ENCODE measurements around the gene CAB39L.

The CAB39L gene

DNA sequence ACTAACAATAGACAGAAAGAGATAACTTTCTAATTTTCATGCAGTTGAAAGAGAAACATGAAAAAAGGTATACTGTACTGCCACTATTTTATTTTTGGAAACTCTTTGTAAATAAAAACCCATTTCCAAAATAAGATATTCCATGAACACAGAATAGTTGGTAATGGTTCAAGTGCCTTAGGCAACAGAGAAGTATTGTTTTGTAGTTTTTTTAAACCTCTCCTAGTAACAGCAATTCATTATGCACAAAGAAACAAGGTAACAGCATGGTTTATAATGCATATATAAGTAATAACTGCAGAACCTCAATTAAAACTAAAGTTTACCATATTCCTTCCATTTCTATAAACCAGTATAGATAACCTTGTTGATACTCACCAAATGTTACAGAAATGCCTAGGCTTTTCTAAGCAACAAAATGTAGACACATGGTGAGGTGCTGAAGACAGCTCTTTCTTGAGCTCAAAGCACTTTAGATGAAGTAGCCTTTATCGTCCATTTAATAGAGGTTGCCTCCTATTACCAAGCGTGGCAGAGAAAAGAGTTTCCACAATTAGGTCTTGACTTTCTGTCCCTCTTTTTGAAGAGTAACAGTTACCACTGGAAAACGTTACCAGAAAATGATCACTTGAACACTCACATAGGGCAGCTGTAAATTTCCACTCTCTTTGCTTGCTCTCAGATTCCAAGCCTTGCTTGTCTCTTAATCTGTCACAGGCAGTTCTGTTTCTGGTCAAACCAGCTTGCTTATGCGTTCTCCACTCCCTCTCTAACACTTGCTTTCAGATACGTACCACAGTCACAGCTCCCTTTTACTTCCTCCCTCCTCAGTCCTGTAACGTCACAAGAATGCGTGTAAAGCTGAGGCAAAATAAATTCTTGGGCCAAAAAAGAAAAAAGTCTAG, 42.9 kb downstream of the CAB39L start:
- no peak for DNase-seq (ENCODE audit: low read depth in 2 of 2)

DNA sequence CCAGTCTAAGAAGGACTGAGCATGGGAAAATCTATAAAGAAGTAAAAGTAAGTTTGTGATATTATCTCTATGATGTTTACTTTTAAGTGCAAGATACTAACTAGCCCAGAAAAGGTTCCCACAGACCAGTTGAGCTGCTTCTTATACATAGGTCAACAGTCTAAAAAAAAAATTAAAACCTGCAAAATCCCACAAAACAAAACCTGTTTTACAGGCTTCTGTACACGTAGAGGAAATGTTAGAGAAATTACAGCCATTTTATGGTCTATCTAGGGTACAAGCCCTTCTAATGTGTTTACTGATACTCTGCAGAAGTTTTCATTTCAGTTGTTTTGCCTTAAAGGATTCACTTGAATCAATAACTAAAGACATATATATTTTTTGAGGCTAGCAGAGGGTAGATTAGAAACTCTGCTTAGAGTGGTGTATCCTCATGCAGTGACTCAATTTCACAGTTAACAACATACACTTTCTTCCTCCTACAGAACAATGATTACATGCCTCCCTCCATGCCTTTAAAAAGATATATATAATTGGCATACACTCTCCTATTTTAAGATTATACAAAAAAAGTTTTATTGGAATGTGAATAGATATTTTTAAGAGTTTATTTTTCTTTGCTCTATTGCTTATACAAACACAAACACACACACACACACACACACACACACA, 43.9 kb downstream of the CAB39L start:
- DNase-seq (ENCODE audit: low read depth in 2 of 2): no peak

DNA sequence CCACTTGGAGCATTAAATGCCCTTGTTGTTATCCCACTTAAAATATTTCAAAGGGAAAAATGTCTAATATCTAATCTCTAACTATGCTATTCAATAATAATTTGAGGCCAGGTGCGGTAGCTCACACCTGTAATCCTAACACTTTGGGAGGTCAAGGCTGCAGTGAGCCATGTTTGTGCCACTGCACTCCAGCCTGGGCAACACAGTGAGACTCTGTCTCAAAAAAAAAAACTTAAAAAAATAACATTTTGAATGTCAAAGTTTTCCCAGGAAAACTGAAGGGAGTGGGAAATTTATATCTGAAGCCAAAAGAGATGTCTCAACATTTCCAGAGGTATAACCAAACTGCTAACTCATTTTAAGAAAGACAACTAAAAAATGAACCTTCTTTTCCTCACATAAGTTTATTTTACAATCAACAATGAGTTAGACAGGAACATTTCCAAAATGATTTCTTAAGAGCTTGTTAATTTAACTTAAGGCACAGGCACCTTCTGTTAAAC, 47.9 kb downstream of the CAB39L start:
- no peak for DNase-seq (ENCODE audit: low read depth in 2 of 2)

GRCh38 chr13:49395451-49395865, 48.4 kb downstream of the CAB39L start:
- no peak for DNase-seq (ENCODE audit: low read depth in 2 of 2)

DNA sequence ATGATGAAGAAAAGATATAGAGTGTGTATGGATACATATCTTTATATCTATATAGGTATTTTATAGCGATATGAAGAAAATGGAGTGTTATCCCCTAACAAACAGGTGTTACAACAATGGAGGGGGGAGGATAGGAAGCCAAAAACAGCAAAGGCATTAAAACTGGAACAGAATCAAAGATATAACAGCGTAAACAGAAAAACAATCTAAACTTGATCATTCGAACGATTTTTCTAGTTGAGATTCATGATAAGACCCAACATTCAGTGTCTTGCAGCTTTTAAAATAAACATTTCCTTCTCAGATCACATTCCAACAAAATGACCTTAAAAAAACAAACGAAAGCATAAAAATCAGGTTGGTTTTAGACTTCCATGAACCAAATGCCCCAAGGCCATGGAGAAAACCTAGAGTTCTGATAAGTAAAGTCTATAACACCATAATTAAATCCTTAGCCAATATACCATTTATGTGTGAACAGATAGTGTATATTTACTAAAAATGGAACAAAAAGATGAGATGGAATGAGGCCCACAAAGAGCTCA, 55.7 kb downstream of the CAB39L start:
- DNase-seq (ENCODE audit: low read depth in 2 of 2): no peak

- no peak for DNase-seq (ENCODE audit: low read depth in 2 of 2)
Observed at GRCh38 chr13:49386664-49387063, 57.2 kb downstream of the CAB39L start.

GRCh38 chr13:49376121-49376520, 67.7 kb downstream of the CAB39L start:
- DNase-seq (ENCODE audit: low read depth in 2 of 2): no peak

- no peak for DNase-seq (ENCODE audit: low read depth in 2 of 2)
Observed at GRCh38 chr13:49374585-49375290, 69.1 kb downstream of the CAB39L start.

DNA sequence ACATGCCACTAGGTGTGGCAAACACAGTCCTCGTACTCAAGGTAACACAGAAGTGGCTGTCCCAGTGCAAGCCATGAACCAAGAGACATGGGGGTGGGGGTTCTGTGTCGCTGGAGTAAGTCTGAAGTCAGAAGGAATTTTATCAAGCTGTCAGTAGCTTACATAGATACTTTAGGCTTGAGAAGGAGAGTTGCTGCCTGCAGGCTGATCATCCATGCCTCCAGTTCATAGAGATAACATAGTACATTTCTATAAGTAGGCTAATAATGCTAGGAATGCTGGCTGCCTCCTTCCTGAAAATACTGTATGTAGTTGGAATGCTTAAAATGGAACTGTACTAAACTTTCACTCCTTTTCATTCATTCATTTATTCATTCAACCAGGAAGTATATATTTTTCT, 70.1 kb downstream of the CAB39L start:
- DNase-seq (ENCODE audit: low read depth in 2 of 2): no peak

DNA sequence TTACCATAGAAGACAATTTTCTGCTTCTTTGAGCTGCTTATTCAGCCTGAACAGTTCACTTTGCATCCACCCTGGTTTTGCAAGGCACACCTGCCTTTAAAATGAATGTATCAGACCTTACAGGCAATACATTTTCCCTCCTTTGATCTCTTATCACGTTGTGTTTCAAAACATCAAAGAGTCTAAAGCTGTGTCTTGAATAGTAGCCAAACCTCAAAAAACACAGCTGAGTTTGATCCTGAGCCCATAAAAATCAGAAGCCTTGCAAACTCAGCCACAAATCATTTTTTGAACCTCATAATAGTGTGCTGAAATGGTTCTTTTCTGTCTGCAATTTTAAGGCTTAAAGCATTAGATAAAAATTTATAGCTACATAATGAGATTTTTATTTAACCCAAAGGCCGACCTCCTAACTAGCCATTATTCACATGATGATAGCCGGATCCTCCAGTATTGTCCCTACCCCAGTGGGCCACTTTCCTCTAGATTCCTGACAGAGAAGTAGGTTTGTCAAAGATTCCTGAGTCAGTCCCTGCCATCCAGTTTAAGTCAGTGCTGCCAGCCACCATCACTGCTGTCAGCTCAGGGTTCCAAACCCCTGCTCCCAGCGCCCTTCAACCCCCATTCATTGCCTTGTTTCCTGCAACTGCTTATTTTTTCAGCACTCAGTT, 71.8 kb downstream of the CAB39L start:
- no peak for DNase-seq (ENCODE audit: low read depth in 2 of 2)

GRCh38 chr13:49370371-49370770, 73.5 kb downstream of the CAB39L start:
- DNase-seq (ENCODE audit: low read depth in 2 of 2): no peak

- DNase-seq (ENCODE audit: low read depth in 2 of 2): no peak
Observed at GRCh38 chr13:49369866-49370265, 74.0 kb downstream of the CAB39L start.

- DNase-seq (ENCODE audit: low read depth in 2 of 2): no peak
Observed at GRCh38 chr13:49368688-49369087, 75.2 kb downstream of the CAB39L start.

- no peak for DNase-seq (ENCODE audit: low read depth in 2 of 2)
Observed at GRCh38 chr13:49367640-49368422, 76.0 kb downstream of the CAB39L start.

DNA sequence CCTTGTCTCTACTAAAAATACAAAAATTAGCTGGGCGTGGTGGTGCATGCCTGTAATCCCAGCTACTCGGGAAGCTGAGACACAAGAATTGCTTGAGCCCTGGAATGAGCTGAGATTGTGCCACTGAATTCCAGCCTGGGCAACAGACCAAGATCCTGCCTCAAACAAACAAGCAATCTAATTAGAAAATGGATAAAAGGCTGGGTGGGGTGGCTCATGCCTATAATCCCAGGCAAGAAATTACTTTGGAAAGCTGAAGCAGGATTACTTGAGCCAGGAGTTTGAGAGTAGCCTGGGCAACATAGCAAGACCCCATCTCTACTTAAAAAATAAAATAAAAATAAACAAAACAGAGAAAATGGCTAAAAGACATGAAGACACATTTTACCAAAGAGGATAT, 77.0 kb downstream of the CAB39L start:
- DNase-seq (ENCODE audit: low read depth in 2 of 2): no peak

DNA sequence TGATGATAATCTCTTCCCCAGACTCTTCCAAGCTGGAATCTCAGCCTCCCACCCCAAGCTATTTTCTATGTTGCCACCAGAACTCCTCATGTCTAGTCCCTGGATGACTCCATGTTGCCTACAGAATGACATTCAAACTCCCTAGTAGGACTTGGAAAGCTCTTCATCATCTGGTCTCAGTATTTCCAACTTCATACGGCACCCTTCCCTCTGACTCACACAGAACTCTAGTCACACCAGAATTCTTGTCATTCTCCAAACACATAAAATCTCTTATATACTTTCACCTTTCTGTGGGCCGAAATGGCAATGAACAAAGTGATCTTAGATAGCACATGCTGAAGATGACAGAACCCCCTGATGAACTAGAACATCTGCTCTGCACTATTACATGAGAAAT, 86.2 kb downstream of the CAB39L start:
- no peak for DNase-seq (ENCODE audit: low read depth in 2 of 2)

GRCh38 chr13:49356223-49356622, 87.6 kb downstream of the CAB39L start:
- DNase-seq (ENCODE audit: low read depth in 2 of 2): no peak

DNA sequence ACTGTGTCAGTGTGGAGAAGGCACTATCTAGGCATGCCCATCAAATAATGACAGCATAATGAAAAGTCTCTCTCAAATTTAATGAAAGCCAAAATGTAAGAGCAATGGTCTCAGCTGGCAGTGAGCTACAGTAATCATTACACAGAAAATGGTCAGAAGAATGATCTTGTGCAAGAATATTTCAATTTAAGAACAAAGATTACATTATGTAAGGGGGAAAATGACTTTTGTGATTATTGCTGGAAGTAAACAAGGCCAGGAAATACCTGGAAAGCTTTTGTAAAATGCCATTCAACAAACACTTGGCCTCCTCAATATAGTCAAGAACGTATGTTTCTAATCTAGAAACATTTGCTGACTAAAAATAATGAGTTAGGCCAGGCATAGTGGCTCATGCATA, 89.1 kb downstream of the CAB39L start:
- DNase-seq (ENCODE audit: low read depth in 2 of 2): no peak

DNA sequence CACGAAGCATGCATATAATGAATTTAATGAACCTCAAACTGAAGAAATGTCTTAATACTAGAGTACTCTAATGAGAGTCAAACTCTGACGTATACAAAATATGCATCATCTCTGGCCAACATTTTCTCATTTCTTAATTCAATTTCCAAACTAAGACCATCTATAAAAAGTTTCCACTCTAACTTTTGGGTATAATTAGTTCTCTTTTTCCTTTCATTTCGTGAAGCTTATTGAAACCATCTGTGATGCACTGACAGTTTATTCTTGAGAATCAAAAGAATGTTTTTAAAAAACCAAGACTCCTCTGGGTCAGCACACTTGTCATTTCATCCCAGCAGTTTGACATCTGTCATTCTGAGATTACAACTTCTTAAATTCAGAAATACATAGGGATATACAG, 90.0 kb downstream of the CAB39L start:
- DNase-seq (ENCODE audit: low read depth in 2 of 2): no peak

- DNase-seq (ENCODE audit: low read depth in 2 of 2): no peak
Observed at GRCh38 chr13:49351871-49352270, 92.0 kb downstream of the CAB39L start.

DNA sequence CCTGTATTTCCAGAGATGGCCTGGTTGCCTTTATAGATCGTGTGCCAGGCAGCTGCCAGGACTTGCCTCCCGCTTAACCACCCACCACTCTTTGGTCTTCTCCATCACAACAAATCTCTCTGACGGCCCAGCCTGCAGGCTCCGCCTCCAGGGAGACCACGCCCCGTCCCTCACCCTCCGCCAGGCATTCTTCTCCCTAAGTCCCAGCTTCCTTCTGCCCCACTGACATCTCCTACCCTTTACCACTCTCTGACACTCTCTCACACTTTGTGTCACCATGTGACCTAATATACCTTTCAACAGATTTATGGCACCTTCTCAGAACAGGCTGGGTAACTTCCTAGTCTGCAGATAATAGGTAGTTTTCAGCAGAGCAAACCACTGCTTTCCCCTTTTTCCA, 95.1 kb downstream of the CAB39L start:
- DNase-seq (ENCODE audit: low read depth in 2 of 2): no peak
